Hepatocyte (in vitro differentiated cells): ENCODE data around the gene HOMER1.

Experiments used
- CTCF ChIP-seq: fragments of 200-600 bp; sonication (generic); IDR thresholded peaks from 2 replicates; pipeline ENCODE4 v1.5.1; 2016; ENCODE audit warnings: antibody characterized with exemption, mild to moderate bottlenecking; ENCODE audit not compliant: poor library complexity
- EZH2 ChIP-seq: fragments of 200-600 bp; sonication (generic); IDR thresholded peaks from 2 replicates; pipeline ENCODE4 v1.6.1; 2016; ENCODE audit warnings: antibody characterized with exemption, mild to moderate bottlenecking, borderline replicate concordance
- EZH2phosphoT487 ChIP-seq: fragments of 200-600 bp; sonication (generic); IDR thresholded peaks from one replicate; pipeline ENCODE4 v1.6.1; 2018; ENCODE audit warnings: antibody characterized with exemption, mild to moderate bottlenecking, low read depth, moderate library complexity; ENCODE audit not compliant: unreplicated experiment, severe bottlenecking

GRCh38 chr5:79346420-79346824 is 167.5 kb downstream of the HOMER1 start:
- TF ChIP-seq CTCF (no peak), EZH2phosphoT487 (no peak), EZH2 (no peak)
